ENCODE data around the gene YRDC.
A peak's percentile ranks its signal among the peaks of the same experiment; 100 is the strongest.

YRDC gene

DNA sequence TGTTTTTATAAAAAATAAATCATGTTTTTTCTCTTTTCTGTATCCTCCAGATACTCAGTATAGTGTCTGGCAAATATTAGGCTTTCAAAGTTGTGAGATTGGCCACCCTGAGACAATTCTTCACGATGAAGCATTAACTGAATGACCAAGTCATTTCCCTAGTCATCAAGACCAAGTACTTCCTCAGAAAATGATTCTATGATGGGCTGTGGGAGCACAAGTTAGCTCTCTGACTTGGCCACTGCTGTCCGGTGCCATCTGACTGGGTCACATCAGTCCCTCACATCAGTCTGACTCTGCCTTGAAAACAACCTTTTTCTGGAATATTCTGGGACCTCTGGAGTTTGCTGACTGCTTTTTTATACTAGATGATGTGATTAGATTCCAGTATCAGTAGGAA, 13.5 kb upstream of the YRDC start:
- TF ChIP-seq CTCF (IDR thresholded peaks at IDR 0.05), result no peak

DNA sequence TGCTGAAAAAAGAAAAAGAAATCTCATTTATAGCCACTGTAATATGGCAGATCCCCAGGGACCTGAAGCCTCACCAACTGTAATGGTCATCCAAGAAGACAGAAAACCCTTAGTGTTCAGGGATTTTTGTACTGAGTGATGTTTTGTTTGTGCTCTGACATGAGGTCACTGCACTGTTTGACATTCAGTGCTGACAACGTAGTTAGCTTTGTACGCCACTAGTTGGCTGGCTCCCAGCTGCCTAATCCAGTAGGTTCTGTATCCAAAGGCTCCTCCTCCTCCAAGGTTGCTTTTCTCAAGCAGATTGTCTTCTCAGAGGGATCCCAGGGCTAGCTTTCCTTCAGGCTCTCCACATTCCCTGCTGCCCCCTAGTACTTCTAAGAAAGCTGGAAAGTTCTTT, 9.5 kb upstream of the YRDC start:
- no peak for TF ChIP-seq CTCF (IDR thresholded peaks at IDR 0.05)

DNA sequence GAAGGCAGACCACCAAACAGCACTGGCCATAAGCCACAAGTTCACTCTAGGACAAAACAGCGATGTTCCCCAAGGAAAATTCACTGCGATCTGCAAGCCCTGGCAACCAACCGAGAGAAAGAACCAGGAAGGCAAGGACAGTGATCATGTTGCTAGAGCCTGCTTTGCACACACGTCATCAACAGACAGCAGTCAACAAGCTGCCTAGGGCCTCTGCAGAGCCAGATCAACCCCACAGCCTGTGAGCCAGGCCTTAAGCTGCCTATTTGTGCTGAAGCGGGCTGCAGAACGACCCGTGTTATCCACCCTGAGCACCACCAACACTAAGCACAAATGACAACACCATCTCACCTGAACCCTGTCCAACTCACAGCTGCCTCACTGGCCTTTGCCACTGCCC, 6.2 kb upstream of the YRDC start:
- TF ChIP-seq CTCF (IDR thresholded peaks at IDR 0.05), result no peak

- no peak for TF ChIP-seq CTCF (IDR thresholded peaks at IDR 0.05)
These were observed 5.6 kb upstream of the YRDC start for GRCh38 chr1:37813529-37814145.

DNA sequence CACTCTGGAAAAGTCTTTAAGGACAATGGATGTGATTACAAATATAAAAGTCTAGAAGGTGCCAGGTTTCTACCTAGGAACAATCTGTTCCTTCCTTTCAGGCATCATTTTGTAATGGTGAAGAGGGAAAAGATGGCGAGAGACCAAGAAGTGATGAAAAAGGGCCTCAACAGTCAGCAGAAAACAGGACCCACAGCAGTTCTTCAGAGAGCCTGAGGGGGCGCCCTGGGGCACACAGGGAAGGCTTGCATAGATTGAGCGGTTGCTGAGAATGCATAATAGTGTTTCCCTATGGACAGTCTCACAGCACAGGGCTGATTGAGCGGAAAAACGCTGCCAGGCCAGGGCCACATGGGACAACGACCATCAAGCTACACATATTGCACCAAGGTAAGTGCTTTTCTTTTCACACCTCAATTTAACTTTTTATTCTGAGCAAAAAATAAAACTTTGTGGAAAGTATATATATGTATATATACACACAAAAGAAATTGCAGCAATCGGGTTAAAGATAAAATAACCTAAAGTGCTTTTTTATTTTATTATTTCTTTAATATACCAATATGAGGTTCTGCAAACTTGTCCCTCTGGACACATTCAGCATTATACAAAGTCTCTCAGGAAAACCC, 3.1 kb upstream of the YRDC start:
- peak; percentile 91 for TF ChIP-seq CTCF (IDR thresholded peaks at IDR 0.05)

GRCh38 chr1:37809942-37810341, 1.9 kb upstream of the YRDC start:
- no peak for TF ChIP-seq CTCF (IDR thresholded peaks at IDR 0.05)

DNA sequence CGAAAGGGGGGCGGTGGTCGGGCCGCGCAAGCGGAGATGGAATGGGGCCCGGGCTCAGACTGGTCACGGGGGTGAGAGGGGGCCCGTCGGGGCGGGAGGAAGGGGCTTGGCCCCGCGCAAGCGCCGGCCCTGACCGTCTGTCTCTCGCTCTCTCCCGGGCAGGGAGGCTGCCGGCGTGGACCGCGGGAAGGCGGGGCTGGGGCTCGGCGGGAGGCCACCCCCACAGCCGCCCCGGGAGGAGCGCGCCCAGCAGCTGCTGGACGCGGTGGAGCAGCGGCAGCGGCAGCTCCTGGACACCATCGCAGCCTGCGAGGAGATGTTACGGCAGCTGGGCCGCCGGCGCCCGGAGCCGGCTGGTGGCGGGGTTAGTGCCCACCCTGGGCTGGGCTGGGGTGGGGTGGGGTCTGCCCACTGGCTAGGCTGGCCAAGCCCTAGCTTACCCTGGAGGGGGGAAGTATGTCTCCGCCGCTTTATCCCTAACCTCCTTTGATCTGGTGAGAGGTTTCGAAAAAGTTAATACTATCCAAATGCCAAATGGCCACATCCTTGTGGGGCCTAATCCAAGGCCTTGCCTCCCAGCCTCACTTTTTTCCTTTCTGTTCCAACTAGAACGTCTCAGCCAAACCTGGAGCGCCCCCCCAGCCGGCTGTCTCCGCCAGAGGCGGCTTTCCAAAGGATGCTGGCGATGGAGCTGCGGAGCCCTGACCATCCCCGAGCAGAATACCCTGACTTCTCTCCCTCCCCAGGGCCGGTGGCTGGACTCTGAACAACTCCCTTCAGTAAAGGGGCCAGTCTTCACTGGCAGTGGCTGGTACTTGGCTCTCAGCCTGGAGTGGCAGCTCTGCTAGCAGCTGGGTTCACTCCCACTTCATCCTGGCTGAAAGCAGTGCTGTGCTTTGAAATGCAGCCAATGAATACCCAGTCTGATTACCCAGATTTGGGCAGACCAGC, 636 bp upstream of the YRDC start:
- no peak for TF ChIP-seq CTCF (IDR thresholded peaks at IDR 0.05)
